GM18909 (cell line): ENCODE results near the gene WDR36.

ENCODE experiments used
- ATAC-seq: cut with Tn5 transposase; IDR thresholded peaks from one replicate; pipeline ENCODE4 v1.9.1; 2021; ENCODE audit warnings: mild to moderate bottlenecking; ENCODE audit not compliant: unreplicated experiment, poor library complexity

WDR36 gene

DNA sequence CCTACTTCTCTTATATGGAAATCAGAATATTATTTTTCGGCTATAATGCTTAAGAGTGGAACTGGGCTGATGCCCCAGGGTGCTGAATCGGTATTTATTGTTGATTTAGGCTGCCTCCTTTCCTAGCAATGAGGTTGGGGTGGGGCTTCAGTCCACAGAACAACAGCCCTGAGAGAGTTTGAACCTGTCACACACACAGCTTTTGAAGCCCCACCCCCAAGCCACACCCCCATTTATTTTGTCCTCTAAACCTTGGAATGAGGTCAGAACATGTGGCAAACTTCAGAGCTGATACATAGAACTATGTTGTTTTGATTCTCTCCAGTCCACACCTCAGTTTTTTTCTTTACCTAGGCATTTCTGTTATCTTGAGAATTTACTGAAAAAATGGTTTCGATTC lies 80.4 kb downstream of the WDR36 start:
- no peak for ATAC-seq

DNA sequence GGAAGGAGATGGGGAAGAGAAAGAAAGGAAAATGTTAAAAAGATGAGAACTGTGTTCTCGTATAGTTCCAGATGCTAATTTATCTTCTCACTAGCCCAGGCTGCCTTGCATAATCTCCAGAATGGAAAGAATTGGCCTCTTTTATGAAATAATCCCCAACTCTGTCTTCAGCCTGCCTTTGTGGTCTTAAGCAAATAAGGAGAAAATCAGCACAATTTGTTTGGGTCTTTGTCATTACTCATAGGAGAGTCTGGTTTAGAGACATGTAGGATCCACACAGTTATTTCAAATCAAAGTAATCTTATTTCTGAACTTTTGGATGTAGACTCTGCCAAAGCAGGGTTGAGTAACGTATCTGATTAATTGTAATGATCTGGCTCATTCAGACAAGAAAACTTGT lies 81.3 kb downstream of the WDR36 start:
- no peak for ATAC-seq
